WTC11 (cell line): Measurements from ENCODE around the gene SIPA1L3.

Source experiments
- CBFB ChIP-seq: sonication (generic); formaldehyde crosslinking; IDR thresholded peaks from 2 replicates; pipeline ENCODE4 v1.8.1; 2022; ENCODE audit warnings: mild to moderate bottlenecking, low read depth, missing genetic modification reagents
- CTCF ChIP-seq: fragments of 200-600 bp; IDR thresholded peaks from 2 replicates; pipeline ENCODE4 v1.8.0; 2022; ENCODE audit warnings: antibody characterized with exemption
- E2F5 ChIP-seq: sonication (generic); formaldehyde crosslinking; IDR thresholded peaks from 2 replicates; pipeline ENCODE4 v1.8.1; 2022; ENCODE audit warnings: mild to moderate bottlenecking, moderate library complexity, missing genetic modification reagents
- KAT7 ChIP-seq: sonication (generic); formaldehyde crosslinking; IDR thresholded peaks from 2 replicates; pipeline ENCODE4 v1.8.1; 2023; ENCODE audit warnings: missing genetic modification reagents, mild to moderate bottlenecking, borderline replicate concordance
- NFYB ChIP-seq: sonication (generic); formaldehyde crosslinking; conservative IDR thresholded peaks from 2 replicates; pipeline ENCODE4 v1.8.0; 2022; ENCODE audit warnings: low read depth, missing genetic modification reagents
- RELA ChIP-seq: sonication (generic); formaldehyde crosslinking; IDR thresholded peaks from 2 replicates; pipeline ENCODE4 v1.8.1; 2022; ENCODE audit warnings: missing genetic modification reagents, mild to moderate bottlenecking, borderline replicate concordance
- ZNF671 ChIP-seq: fragments of 250-450 bp; sonication (Bioruptor Pico); IDR thresholded peaks from 2 replicates; pipeline ENCODE4 v1.8.0; 2021; ENCODE audit warnings: mild to moderate bottlenecking
- ZSCAN18 ChIP-seq: fragments of 250-450 bp; sonication (Bioruptor Pico); IDR thresholded peaks from 2 replicates; pipeline ENCODE4 v2.1.2; 2022; ENCODE audit warnings: mild to moderate bottlenecking, moderate library complexity

- TF ChIP-seq E2F5: no peak
- TF ChIP-seq KAT7 (CRISPR knock-in tag): no peak
- TF ChIP-seq ZSCAN18 (CRISPR knock-in tag): no peak
- no peak for TF ChIP-seq RELA (CRISPR knock-in tag)
- no peak for TF ChIP-seq CBFB
- TF ChIP-seq NFYB: no peak
- no peak for TF ChIP-seq CTCF
- no peak for TF ChIP-seq ZNF671
Measured at GRCh38 chr19:38144667-38145066, 237.7 kb downstream of the SIPA1L3 start.
